K562 (cell line): ENCODE data around the gene SLC5A2. TPM values are rescaled to one million over a fixed set of nuclear protein-coding genes. Genes with fewer than 3 reads are reported as not detected.
A peak's percentile ranks its signal among the peaks of the same experiment; 100 is the strongest.

Experiments
- ATAC-seq: fragments of 200-7000 bp; cut with Tn5 transposase; 3 replicates; pipeline ENCODE4 v1.9.1; 2020; ENCODE audit warnings: moderate library complexity
- BruUV-seq: library from RNA; stranded (reverse); fragments of 400-500 nt; replicated peaks from 2 replicates; lab custom pipeline; 2021; lab: Mats Ljungman, UMichigan
- CTCF ChIA-PET: fragments of 300-600 bp; formaldehyde crosslinking; extraction: SDS; loops from one replicate; lab custom pipeline; 2021; ENCODE audit warnings: low intra/inter-chr PET ratio; lab: Yijun Ruan, JAX
- POLR2A ChIA-PET: fragments of 300-600, 350-650 bp; sonication (Branson Sonifier 250); formaldehyde crosslinking; extraction: SDS; loops from one replicate; lab custom pipeline; 2021; ENCODE audit warnings: antibody characterized with exemption, inconsistent platforms; lab: Yijun Ruan, JAX
- DNase-seq, 4 experiments: peaks; one replicate each; pipeline versions ENCODE4 v3.0.0 to v3.0.0-alpha.2; 2011 to 2018; ENCODE audit warnings: low spot score in 3 of 4, mixed read lengths in 3 of 4; ENCODE audit errors: extremely low read depth in 1 of 4
- FAIRE-seq: peaks from 2 replicates; lab custom pipeline; 2011; peaks lifted over from hg19 to GRCh38; lab: Jason Lieb, UNC
- H2AFZ ChIP-seq: 2 replicates; pipeline ENCODE4 v1.6.0; 2011; ENCODE audit warnings: low read depth, low read length, control low read depth, inconsistent platforms
- H3K27ac ChIP-seq: fragments of 200-600 bp; 3 replicates; pipeline ENCODE4 v1.8.0; 2011; ENCODE audit warnings: low read depth, mild to moderate bottlenecking, control low read depth, inconsistent platforms, low read length, moderate library complexity, mixed read lengths; ENCODE audit errors: extremely low read depth
- H3K27me3 ChIP-seq, 2 experiments: fragments of 300-600 bp in 1 of 2; 2 replicates in 1 of 2; 3 replicates in 1 of 2; pipeline versions ENCODE4 v1.6.0 to v1.8.0; 2011; ENCODE audit warnings: inconsistent platforms in 2 of 2, low read length in 2 of 2, mild to moderate bottlenecking in 1 of 2, mixed read lengths in 1 of 2, moderate library complexity in 1 of 2; ENCODE audit not compliant: control insufficient read depth in 2 of 2, insufficient read depth in 2 of 2
- H3K36me3 ChIP-seq: fragments of 300-600 bp; 3 replicates; pipeline ENCODE4 v1.8.0; 2011; ENCODE audit warnings: mild to moderate bottlenecking, low read length, inconsistent platforms; ENCODE audit not compliant: control insufficient read depth, insufficient read depth
- H3K4me1 ChIP-seq, 2 experiments: fragments of 200-600 bp in 1 of 2; replicated peaks in 1 of 2; 2 replicates in 1 of 2; 3 replicates in 1 of 2; pipeline versions ENCODE4 v1.5.1 to v1.8.0; 2011; ENCODE audit warnings: inconsistent platforms in 2 of 2, low read length in 2 of 2, mild to moderate bottlenecking in 1 of 2, mixed read lengths in 1 of 2, moderate library complexity in 1 of 2; ENCODE audit not compliant: control insufficient read depth in 2 of 2, insufficient read depth in 2 of 2
- H3K4me2 ChIP-seq: 2 replicates; pipeline ENCODE4 v1.6.1; 2011; ENCODE audit warnings: low read length, control low read depth, inconsistent platforms, mixed read lengths; ENCODE audit not compliant: insufficient read depth
- H3K4me3 ChIP-seq: fragments of 200-600 bp; sonication (generic), shearing (Covaris generic); 2 replicates; pipeline ENCODE4 v1.5.1; 2016; ENCODE audit warnings: control low read depth, inconsistent platforms
- H3K79me2 ChIP-seq: fragments of 200-600 bp; 3 replicates; pipeline ENCODE4 v1.8.0; 2011; ENCODE audit warnings: low read length, inconsistent platforms; ENCODE audit not compliant: control insufficient read depth, insufficient read depth
- H3K9ac ChIP-seq, 2 experiments: 2 replicates each; pipeline versions ENCODE4 v1.6.0 to v1.6.1; 2011; ENCODE audit warnings: low read depth in 2 of 2, low read length in 2 of 2, control low read depth in 1 of 2, inconsistent platforms in 1 of 2, mild to moderate bottlenecking in 1 of 2, mixed read lengths in 1 of 2; ENCODE audit not compliant: insufficient read depth in 1 of 2
- H3K9me1 ChIP-seq: one replicate; pipeline ENCODE4 v1.6.0; 2011; ENCODE audit warnings: inconsistent platforms, mild to moderate bottlenecking, low read length, moderate library complexity; ENCODE audit not compliant: control insufficient read depth, insufficient read depth
- H3K9me3 ChIP-seq: replicated peaks from 2 replicates; pipeline ENCODE4 v1.5.1; 2011; ENCODE audit warnings: low read depth, low read length, inconsistent platforms; ENCODE audit not compliant: control insufficient read depth, insufficient read depth
- H4K20me1 ChIP-seq: replicated peaks from 2 replicates; pipeline ENCODE4 v1.6.1; 2011; ENCODE audit warnings: low read length, inconsistent platforms, mixed read lengths; ENCODE audit not compliant: control insufficient read depth, insufficient read depth
- POLR2G ChIP-seq: fragments of 200-400 bp; formaldehyde crosslinking; IDR thresholded peaks from 2 replicates; pipeline ENCODE4 v1.6.1; 2017; ENCODE audit warnings: low read depth, mild to moderate bottlenecking, antibody characterized with exemption, low read length, moderate library complexity
- WGBS: fragments of 100-300 bp; shearing (Covaris generic); methylation state at CpG from one replicate; pipeline ENCODE4 v1.1.6; 2016; ENCODE audit warnings: low coverage, mixed read lengths; ENCODE audit not compliant: insufficient coverage; ENCODE audit errors: missing lambda C conversion rate; 5-methylcytosine and 5-hydroxymethylcytosine counted together
- in situ Hi-C: fragments of 300-500 bp; cut with MboI; formaldehyde crosslinking; loops from 4 replicates; pipeline ENCODE4 v1.15.0; 2018; ENCODE audit warnings: inconsistent platforms, mixed read lengths
- intact Hi-C: fragments of 100-400 bp; cut with micrococcal nuclease; formaldehyde crosslinking; loops from 2 replicates; pipeline ENCODE4 v1.14.2; 2022
- polyA plus RNA-seq, 8 experiments: library from polyadenylated mRNA; depleted of rRNA in 4 of 8; stranded (reverse) in 5 of 8; unstranded in 3 of 8; fragments of >200 nt; fragmentation: Nextera tagmentation in 2 of 8; fragmentation: Illumina TruSeq in 1 of 8; extraction: Ambion mirVana in 2 of 8; extraction: Trizol in 1 of 8; gene quantifications; 2 replicates each; pipeline versions ENCODE4 v1.2.1 to v1.2.3, GENCODE V29; 2011 to 2014; ENCODE audit warnings: inconsistent platforms in 1 of 8, missing spikeins in 1 of 8
- total RNA-seq, 7 experiments: library from RNA; depleted of rRNA in 6 of 7; stranded (reverse); fragments of >200 nt in 6 of 7; fragmentation: Illumina TruSeq in 2 of 7; extraction: Trizol in 2 of 7; gene quantifications; 2 replicates each; pipeline versions ENCODE4 v1.2.1 to v1.2.3, GENCODE V29; 2011 to 2021; ENCODE audit warnings: low replicate concordance in 1 of 7
- TF ChIP-seq, protein P1 (sequence below): sonication (generic); formaldehyde crosslinking; IDR thresholded peaks from 2 replicates; pipeline ENCODE4 v1.8.1; 2023; ENCODE audit warnings: missing genetic modification reagents, mild to moderate bottlenecking, borderline replicate concordance

SLC5A2 gene
- total and polyA plus RNA-seq, 9 of the 15 experiments (the other 6 are each of a cell fraction or from before 2014, with no cell fraction given): 0.07 to 2.7 (median 2.2) TPM; not detected in 6

DNA sequence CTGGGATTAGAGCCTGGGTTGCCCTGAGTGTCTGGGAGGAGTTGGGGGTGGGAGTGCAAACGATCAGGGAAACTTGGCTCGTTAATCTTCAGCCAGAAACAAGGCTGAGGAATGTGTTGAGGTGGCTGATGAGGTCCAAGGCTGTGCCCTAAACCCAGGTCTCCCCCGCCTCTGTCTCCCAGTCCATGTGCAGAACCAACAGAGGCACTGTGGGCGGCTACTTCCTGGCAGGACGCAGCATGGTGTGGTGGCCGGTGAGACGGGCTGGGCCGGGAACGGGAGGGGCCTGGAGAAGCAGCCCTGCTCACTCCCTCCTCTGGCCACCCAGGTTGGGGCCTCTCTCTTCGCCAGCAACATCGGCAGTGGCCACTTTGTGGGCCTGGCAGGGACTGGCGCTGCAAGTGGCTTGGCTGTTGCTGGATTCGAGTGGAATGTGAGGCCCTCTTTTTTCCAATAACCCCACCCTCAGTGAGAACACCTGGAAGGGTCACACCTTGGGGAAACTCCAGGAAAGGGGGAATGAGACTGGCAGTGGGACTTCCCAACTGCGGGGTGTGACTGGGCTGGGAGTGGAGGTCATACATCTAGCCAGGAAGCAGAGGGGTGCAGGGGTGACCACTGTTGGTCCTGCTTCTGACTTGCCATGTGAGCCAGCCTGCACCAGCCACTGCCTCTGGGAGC lies 1.7 kb downstream of the SLC5A2 start:
- CTCF ChIA-PET: interaction anchor here (0.7 kb wide), 1 partner anchor 225 kb away, joined by 4 read pairs; no protein-coding TSS in a partner anchor
- WGBS: 28% methylated on average over 14 of the region's 14 CpGs
- H3K9me1 ChIP-seq: no peaks in the 10 kb centered on the region
- DNase-seq (peak; percentile 32 to 42 (median 38)), FAIRE-seq (no peak), ATAC-seq (peak; percentile 74)
- H3K4me2 ChIP-seq: no peak overlapping the region
- peak overlapping the region; percentile 69 for H2AFZ ChIP-seq
- BruUV-seq: no TSS peak
- intact Hi-C loops (no loop called here), in situ Hi-C loops (no loop called here)
- POLR2A ChIA-PET: interaction anchor here (0.7 to 4.3 kb wide), 5 partner anchors 11 to 69 kb away, joined by 3 to 20 read pairs (median 3); partner anchors contain the start of gene RUSF1
- H3K4me3 ChIP-seq: no peak overlapping the region
- no peak overlapping the region for H3K27ac ChIP-seq
- peak; percentile 53 for TF ChIP-seq POLR2G
- TF ChIP-seq, protein P1, sequence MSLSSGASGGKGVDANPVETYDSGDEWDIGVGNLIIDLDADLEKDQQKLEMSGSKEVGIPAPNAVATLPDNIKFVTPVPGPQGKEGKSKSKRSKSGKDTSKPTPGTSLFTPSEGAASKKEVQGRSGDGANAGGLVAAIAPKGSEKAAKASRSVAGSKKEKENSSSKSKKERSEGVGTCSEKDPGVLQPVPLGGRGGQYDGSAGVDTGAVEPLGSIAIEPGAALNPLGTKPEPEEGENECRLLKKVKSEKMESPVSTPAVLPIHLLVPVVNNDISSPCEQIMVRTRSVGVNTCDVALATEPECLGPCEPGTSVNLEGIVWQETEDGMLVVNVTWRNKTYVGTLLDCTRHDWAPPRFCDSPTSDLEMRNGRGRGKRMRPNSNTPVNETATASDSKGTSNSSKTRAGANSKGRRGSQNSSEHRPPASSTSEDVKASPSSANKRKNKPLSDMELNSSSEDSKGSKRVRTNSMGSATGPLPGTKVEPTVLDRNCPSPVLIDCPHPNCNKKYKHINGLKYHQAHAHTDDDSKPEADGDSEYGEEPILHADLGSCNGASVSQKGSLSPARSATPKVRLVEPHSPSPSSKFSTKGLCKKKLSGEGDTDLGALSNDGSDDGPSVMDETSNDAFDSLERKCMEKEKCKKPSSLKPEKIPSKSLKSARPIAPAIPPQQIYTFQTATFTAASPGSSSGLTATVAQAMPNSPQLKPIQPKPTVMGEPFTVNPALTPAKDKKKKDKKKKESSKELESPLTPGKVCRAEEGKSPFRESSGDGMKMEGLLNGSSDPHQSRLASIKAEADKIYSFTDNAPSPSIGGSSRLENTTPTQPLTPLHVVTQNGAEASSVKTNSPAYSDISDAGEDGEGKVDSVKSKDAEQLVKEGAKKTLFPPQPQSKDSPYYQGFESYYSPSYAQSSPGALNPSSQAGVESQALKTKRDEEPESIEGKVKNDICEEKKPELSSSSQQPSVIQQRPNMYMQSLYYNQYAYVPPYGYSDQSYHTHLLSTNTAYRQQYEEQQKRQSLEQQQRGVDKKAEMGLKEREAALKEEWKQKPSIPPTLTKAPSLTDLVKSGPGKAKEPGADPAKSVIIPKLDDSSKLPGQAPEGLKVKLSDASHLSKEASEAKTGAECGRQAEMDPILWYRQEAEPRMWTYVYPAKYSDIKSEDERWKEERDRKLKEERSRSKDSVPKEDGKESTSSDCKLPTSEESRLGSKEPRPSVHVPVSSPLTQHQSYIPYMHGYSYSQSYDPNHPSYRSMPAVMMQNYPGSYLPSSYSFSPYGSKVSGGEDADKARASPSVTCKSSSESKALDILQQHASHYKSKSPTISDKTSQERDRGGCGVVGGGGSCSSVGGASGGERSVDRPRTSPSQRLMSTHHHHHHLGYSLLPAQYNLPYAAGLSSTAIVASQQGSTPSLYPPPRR: no peak
- no peaks in the 10 kb centered on the region for H3K27me3 ChIP-seq
- peaks cover 17 to 26% of the 10 kb centered on the region in 2 experiments for H3K4me1 ChIP-seq
- H3K9ac ChIP-seq: peak overlapping the region in 1 of 2 experiments; percentile 86; a peak in 1 of 4 replicates
- H3K36me3 ChIP-seq: no peaks in the 10 kb centered on the region; the same call in 1 of the 3 replicates
- H4K20me1 ChIP-seq: no peaks in the 10 kb centered on the region
- H3K9me3 ChIP-seq: no peaks in the 10 kb centered on the region
- H3K79me2 ChIP-seq: no peaks in the 10 kb centered on the region
